Neural progenitor cell (in vitro differentiated cells): ENCODE measurements around the gene ZNF831. TPM values are rescaled to one million over a fixed set of nuclear protein-coding genes. Genes with fewer than 3 reads are reported as not detected.

Source experiments
- DNase-seq: peaks from one replicate; pipeline ENCODE4 v3.0.0-alpha.2; 2016; ENCODE audit warnings: low spot score
- H2AFZ ChIP-seq: fragments of 200-600 bp; sonication (generic); replicated peaks from 2 replicates; pipeline ENCODE4 v1.6.1; 2016; ENCODE audit warnings: antibody characterized with exemption
- H3F3A ChIP-seq: fragments of 200-600 bp; sonication (generic); 2 replicates; pipeline ENCODE4 v1.6.1; 2016; ENCODE audit warnings: antibody characterized with exemption, low read depth
- H3K27ac ChIP-seq: fragments of 200-600 bp; sonication (generic); 2 replicates; pipeline ENCODE4 v1.5.1; 2016; ENCODE audit warnings: mild to moderate bottlenecking
- H3K27me3 ChIP-seq: fragments of 200-600 bp; sonication (generic); 2 replicates; pipeline ENCODE4 v1.6.1; 2016; ENCODE audit warnings: mild to moderate bottlenecking, moderate library complexity
- H3K36me3 ChIP-seq: fragments of 200-600 bp; sonication (generic); 2 replicates; pipeline ENCODE4 v1.5.1; 2016
- H3K4me1 ChIP-seq: fragments of 200-600 bp; sonication (generic); 2 replicates; pipeline ENCODE4 v1.6.1; 2016; ENCODE audit warnings: mixed run types
- H3K4me2 ChIP-seq: fragments of 200-600 bp; sonication (generic); 2 replicates; pipeline ENCODE4 v1.6.1; 2016
- H3K4me3 ChIP-seq: fragments of 200-600 bp; sonication (generic); 2 replicates; pipeline ENCODE4 v1.5.1; 2016
- H3K79me2 ChIP-seq: fragments of 200-600 bp; sonication (generic); 2 replicates; pipeline ENCODE4 v1.6.1; 2016; ENCODE audit warnings: low read depth
- H3K9ac ChIP-seq: fragments of 200-600 bp; sonication (generic); 2 replicates; pipeline ENCODE4 v1.6.1; 2016
- H3K9me3 ChIP-seq: fragments of 200-600 bp; sonication (generic); 2 replicates; pipeline ENCODE4 v1.5.1; 2016; ENCODE audit warnings: low read depth
- H4K20me1 ChIP-seq: fragments of 200-600 bp; sonication (generic); 2 replicates; pipeline ENCODE4 v1.6.1; 2016; ENCODE audit warnings: low read depth
- H3K27ac Mint-ChIP-seq: 3 replicates; pipeline ENCODE4 v1.8.0; 2021; ENCODE audit warnings: mixed read lengths
- H3K27me3 Mint-ChIP-seq: 2 replicates; pipeline ENCODE4 v1.8.0; 2022; ENCODE audit warnings: low read depth, mild to moderate bottlenecking, inconsistent platforms, moderate library complexity, mixed read lengths; ENCODE audit not compliant: insufficient read depth
- H3K36me3 Mint-ChIP-seq: 3 replicates; pipeline ENCODE4 v1.8.0; 2021; ENCODE audit warnings: mixed read lengths
- H3K4me1 Mint-ChIP-seq: 3 replicates; pipeline ENCODE4 v1.8.0; 2021; ENCODE audit warnings: mixed read lengths
- H3K4me3 Mint-ChIP-seq: 3 replicates; pipeline ENCODE4 v1.8.0; 2021; ENCODE audit warnings: mild to moderate bottlenecking, moderate library complexity, mixed read lengths
- H3K9me3 Mint-ChIP-seq: 3 replicates; pipeline ENCODE4 v1.8.0; 2020; ENCODE audit warnings: mixed read lengths
- CTCF ChIP-seq: fragments of 200-600 bp; sonication (generic); IDR thresholded peaks from 2 replicates; pipeline ENCODE4 v1.5.1; 2017; ENCODE audit warnings: antibody characterized with exemption, mild to moderate bottlenecking
- EZH2 ChIP-seq: fragments of 200-600 bp; sonication (generic); IDR thresholded peaks from 2 replicates; pipeline ENCODE4 v1.6.1; 2017; ENCODE audit warnings: antibody characterized with exemption, mild to moderate bottlenecking, moderate library complexity
- EZH2phosphoT487 ChIP-seq: fragments of 200-600 bp; sonication (generic); IDR thresholded peaks from 2 replicates; pipeline ENCODE4 v1.6.1; 2017; ENCODE audit warnings: antibody characterized with exemption
- total RNA-seq: library from RNA; depleted of rRNA; stranded (reverse); fragments of >200 nt; gene quantifications from 2 replicates; pipeline ENCODE4 v1.2.3, GENCODE V29; 2015; ENCODE audit warnings: low replicate concordance

The ZNF831 gene
- total RNA-seq, 1 donor from 2014 or later, result not detected

DNA sequence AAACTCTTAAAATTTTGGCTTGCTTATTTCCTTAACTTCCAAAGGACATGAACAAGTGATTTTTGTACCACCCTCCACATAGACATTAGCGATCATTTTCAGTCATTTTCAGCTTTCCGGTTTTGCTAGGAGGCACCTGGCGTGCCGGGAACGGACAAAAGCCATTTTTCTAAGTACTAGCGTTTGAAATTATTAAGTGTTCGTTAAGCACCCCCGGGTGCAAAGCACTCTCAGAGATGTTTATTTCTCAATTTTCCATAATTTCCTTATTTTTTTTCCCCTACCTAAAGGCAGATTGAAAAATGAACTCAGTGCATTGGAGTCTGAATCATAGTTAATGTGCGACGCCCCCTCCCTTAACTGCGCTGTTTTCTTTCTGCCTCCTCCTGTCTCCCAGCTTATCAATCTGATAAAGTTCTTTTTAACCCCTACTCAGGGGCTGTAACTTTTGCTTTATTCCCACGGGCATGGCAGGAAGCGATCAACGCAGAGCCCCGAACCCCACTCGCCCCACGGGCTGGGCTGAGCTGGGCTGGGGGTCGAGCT is 58.2 kb downstream of the ZNF831 start:
- DNase-seq, result no peak
- H3K9me3 ChIP-seq, result no peaks in the 10 kb centered on the region
- no peaks in the 10 kb centered on the region for H3K36me3 Mint-ChIP-seq
- H3K27me3 Mint-ChIP-seq, result peaks cover 12% of the 10 kb centered on the region
- H3K4me3 Mint-ChIP-seq, result no peak overlapping the region
- H3K27me3 ChIP-seq, result peaks cover 38% of the 10 kb centered on the region
- TF ChIP-seq EZH2phosphoT487, result no peak
- TF ChIP-seq EZH2, result no peak
- no peak for TF ChIP-seq CTCF
- H3K9ac ChIP-seq, result no peak overlapping the region
- H3K9me3 Mint-ChIP-seq, result peaks cover 3% of the 10 kb centered on the region
- peaks cover 24% of the 10 kb centered on the region for H3K4me1 Mint-ChIP-seq
- no peaks in the 10 kb centered on the region for H3K36me3 ChIP-seq
- H3K4me3 ChIP-seq, result peak overlapping the region; percentile 45
- H3K27ac ChIP-seq, result no peak overlapping the region
- H3K4me1 ChIP-seq, result peaks cover 36% of the 10 kb centered on the region
- peak overlapping the region; percentile 74 for H3K4me2 ChIP-seq
- no peaks in the 10 kb centered on the region for H4K20me1 ChIP-seq
- H3K79me2 ChIP-seq, result no peaks in the 10 kb centered on the region
- H3F3A ChIP-seq, result peaks cover 10% of the 10 kb centered on the region
- no peak overlapping the region for H3K27ac Mint-ChIP-seq
- peak overlapping the region; percentile 65 for H2AFZ ChIP-seq

DNA sequence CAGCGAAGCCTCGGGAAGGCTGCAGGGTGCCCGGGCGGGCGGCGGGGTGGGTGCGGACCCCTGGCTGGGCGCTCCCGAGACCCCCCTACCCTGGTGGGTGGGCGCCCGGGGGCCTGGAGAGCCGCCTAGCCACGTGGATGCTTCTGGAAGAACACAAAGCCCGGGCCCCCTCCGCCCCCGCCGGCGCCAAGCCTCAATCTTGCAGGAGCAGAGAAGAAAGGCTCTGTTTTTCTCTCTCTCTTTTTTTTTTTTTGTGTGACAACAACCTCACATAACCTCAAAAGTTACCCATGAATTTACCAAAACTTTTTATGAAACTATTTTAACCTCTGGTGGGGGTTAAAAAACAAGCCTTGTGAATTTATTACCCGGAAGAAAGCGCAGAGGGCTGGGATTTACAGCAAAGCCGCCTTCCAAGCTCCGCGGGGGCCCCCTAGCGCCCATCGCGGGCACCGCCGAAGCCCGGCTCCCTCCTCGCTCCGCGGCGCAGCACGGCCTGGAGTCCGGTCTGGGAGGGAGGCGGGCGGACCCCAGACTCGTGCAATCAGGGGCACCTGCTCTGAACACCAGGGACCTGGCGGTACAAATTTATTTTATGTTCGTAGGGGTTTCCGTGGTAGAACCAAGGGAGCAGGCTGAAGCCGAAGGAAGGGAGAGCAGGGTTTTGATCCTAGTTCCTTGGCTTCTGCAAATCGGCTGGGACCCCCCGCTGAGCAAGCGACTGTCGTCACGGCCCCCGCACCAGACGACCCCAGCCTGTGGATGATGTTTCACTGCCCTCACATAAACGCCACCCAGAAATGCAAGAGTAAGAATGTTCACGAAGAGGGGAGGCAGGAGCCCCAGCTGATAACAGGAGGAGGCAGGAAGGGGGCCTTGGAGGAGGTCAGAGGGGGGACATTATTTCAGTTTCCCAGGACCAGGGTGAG is 58.9 kb downstream of the ZNF831 start:
- peak; percentile 90 for DNase-seq
- no peak overlapping the region for H3K9ac ChIP-seq
- H2AFZ ChIP-seq, result peak overlapping the region; percentile 90
- peak overlapping the region; percentile 74 for H3K4me2 ChIP-seq
- no peaks in the 10 kb centered on the region for H3K36me3 Mint-ChIP-seq
- peak overlapping the region; percentile 84 for H3K4me3 Mint-ChIP-seq
- TF ChIP-seq EZH2phosphoT487, result no peak
- TF ChIP-seq CTCF, result peak; percentile 100
- TF ChIP-seq EZH2, result peak; percentile 59
- H3K9me3 Mint-ChIP-seq, result peaks cover 3% of the 10 kb centered on the region
- peaks cover 30% of the 10 kb centered on the region for H3K4me1 ChIP-seq
- no peaks in the 10 kb centered on the region for H3K36me3 ChIP-seq
- no peak overlapping the region for H3K27ac ChIP-seq
- peak overlapping the region; percentile 45 for H3K4me3 ChIP-seq
- H3K9me3 ChIP-seq, result no peaks in the 10 kb centered on the region
- H3K4me1 Mint-ChIP-seq, result peaks cover 24% of the 10 kb centered on the region
- no peaks in the 10 kb centered on the region for H4K20me1 ChIP-seq
- no peaks in the 10 kb centered on the region for H3K79me2 ChIP-seq
- peaks cover 10% of the 10 kb centered on the region for H3F3A ChIP-seq
- H3K27me3 ChIP-seq, result peaks cover 38% of the 10 kb centered on the region
- H3K27ac Mint-ChIP-seq, result no peak overlapping the region
- peaks cover 12% of the 10 kb centered on the region for H3K27me3 Mint-ChIP-seq

- peak; percentile 47 for DNase-seq
- Histone ChIP-seq H4K20me1 (no peaks in the 10 kb centered on the region), H2AFZ (peak overlapping the region; percentile 90), H3K4me3 (peak overlapping the region; percentile 45), H3K9ac (no peak overlapping the region), H3K27ac (no peak overlapping the region), H3K4me1 (peaks cover 24% of the 10 kb centered on the region), H3K36me3 (no peaks in the 10 kb centered on the region), H3K4me2 (peak overlapping the region; percentile 74), H3K9me3 (no peaks in the 10 kb centered on the region), H3F3A (peaks cover 4% of the 10 kb centered on the region), H3K79me2 (no peaks in the 10 kb centered on the region), H3K27me3 (peaks cover 38% of the 10 kb centered on the region)
- H3K36me3 Mint-ChIP-seq, result no peaks in the 10 kb centered on the region
- peaks cover 12% of the 10 kb centered on the region for H3K27me3 Mint-ChIP-seq
- peaks cover 3% of the 10 kb centered on the region for H3K9me3 Mint-ChIP-seq
- peaks cover 18% of the 10 kb centered on the region for H3K4me1 Mint-ChIP-seq
- TF ChIP-seq EZH2phosphoT487, result no peak
- no peak for TF ChIP-seq EZH2
- peak; percentile 15 for TF ChIP-seq CTCF
- H3K27ac Mint-ChIP-seq, result no peak overlapping the region
- peak overlapping the region; percentile 84 for H3K4me3 Mint-ChIP-seq
Observed at GRCh38 chr20:59223182-59223601, 59.6 kb downstream of the ZNF831 start.
